ENCODE results near the gene HIPK2.

Gene HIPK2

DNA sequence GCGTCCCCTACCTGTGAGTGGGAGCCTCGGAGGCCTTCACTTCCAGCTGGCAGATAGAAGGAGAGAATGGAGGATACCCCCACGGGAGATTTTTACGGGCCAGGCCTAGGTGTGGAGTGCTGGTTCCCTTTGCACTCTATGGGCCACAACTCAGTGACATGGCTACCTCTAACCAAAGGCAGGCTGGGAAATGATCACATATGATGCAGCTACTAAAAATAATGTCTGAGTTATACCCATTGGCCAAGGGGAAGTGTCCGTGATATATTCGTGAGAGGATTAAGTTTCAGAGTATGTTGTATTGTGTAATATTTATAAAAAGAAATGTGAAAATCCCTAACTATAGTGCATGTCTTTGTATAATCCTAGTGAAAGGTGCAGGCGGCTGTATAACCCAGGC, 13.5 kb upstream of the HIPK2 start:
- in situ Hi-C loops (cut with MboI; ENCODE audit: low pct_unique_long_range_greater_than_20kb, low sequenced_read_pairs), result no loop called here
- no peak for DNase-seq

DNA sequence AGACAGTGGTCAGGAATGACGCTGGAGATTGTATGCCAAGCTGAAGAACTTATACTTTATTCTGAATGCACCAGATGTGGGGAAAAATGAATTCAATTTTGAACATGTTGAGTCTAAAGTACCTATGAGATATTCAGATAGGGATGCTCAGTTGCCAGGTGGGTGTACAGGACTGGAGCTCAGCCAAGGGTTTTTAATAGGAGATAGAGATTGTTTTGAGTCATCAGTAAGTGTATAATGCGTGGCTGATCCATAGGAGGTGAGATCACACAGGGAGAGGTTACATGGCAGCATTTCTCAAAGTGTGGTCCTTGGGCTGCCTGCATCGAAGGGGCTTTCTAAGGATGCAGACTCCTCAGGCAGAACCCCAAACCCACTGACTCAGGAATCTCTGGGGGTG, 6.8 kb upstream of the HIPK2 start:
- no peak for DNase-seq
- in situ Hi-C loops (cut with MboI; ENCODE audit: low pct_unique_long_range_greater_than_20kb, low sequenced_read_pairs), result no loop called here

DNA sequence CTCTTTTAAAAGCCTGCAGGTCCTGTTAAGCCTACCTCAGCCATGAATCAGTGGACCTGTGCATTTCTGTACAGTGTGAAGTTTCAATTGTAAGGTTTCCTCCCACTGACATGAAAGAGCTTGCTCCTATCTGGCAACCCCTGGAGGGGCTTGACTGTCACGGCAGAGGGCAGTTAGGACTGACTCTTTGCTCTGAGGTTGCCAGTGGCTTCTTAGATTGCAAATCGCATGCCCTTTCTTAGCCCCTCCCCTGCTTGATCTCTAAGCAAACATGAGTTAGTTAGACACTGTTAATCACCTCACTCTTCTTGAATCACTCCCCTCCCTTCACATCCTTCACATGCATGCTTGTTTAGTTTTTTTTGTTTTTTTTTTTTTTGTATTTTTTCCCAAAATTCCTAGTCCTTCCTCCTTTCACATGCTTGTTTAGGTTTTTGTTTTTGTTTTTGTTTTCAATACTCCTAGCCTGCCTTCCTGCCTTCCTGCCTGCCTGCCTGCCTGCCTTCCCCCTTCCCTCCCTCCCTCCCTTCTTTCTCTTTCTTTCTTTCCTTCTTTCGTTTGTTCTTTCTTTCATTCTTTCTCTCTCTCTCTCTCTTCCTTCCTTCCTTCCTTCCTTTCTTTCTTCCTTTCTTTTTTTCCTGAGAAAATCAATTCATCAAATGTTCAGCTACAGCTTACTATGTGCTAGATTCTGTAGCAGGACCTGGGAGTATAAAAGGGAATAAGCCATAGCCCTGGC, 6.0 kb upstream of the HIPK2 start:
- no peak for DNase-seq
- in situ Hi-C loops (cut with MboI; ENCODE audit: low pct_unique_long_range_greater_than_20kb, low sequenced_read_pairs), result no loop called here

DNA sequence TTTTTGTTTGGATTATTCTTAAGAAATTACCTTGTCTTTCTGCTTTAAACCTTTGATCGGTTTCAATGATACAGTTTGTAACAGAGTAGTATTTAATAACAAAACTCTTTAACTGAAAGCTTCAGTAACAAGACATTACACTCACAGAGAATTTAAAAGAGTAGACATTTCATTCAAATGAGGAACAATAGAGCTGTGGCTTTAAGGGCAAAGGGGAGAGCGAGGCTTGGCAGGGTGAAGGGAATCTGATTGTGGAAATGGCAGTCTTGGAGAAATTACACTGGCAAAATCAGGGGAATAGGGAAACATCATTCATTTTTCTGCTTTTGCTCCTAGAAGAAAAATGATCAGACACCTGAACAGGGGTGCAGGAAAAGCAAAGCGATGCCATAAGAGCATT, 5.1 kb upstream of the HIPK2 start:
- DNase-seq, result no peak
- in situ Hi-C loops (cut with MboI; ENCODE audit: low pct_unique_long_range_greater_than_20kb, low sequenced_read_pairs), result no loop called here

DNA sequence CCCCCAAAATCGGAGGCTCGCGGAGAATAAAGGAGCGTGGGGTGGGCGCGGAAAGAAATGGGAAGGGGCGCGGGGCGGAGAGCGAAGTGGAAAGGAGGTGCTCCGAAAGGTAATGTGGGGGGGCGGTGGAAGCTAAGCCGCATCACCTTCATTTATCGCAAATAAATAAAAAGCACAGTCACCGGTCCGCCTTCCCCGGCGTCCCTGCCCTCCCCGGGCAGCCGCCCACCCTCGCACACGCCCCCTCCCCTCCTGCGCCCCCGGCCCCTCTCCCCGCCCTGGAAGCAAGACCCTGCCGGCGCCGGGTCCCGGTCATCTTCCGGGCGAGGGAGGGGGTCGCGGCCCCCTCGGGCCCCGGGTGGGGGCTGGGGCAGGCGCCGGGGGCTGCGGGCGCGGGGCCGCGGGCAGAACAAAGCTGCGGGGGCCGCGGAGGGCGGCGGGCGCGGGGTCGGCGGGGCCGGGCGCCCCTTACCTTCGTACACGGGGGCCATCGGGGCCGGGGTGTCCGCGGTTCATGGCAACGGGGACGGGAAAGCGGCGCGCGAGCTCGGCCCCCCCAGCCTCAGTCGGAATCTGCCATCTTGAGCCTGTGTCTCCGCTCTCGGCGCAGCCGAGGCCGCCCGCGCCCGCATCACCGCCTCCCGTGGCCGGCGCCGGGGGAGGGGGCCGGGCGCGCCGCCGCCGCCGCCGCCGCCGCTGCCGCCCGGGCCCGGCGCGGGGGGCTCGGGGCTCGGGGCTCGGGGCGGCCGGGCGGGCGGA, 486 bp downstream of the HIPK2 start:
- no peak for DNase-seq
- in situ Hi-C loops (cut with MboI; ENCODE audit: low pct_unique_long_range_greater_than_20kb, low sequenced_read_pairs), result no loop called here

DNA sequence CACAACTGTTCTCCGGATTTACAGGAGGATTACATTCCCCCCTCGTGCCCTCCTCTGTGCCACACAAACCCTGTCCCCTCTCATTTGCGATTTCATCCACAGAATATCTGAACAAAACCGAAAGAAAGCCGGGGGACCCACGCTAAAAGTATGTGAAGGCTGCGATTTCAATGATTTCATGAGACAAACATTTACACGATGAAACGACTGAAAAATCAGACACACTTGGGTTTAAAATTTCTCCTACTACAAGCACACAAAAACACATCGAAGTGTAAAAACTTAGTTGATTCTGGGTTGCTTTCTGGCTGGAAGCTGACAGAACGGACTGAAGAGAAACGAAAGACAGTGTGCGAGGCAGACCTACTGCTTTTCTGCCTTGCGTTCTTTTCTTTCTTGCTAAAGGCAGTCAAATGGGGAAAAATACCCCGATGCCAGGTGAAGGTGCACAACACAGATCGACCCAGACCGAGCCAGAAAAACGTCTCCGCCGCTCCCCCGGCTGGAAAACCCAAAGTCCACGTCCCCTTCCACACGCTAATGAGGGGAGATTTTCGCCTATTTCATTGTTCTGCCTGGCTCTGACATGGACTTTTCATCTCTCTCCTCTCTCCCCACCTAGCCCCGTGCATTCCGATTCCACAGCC, 1.2 kb downstream of the HIPK2 start:
- peak; percentile 57 for DNase-seq

DNA sequence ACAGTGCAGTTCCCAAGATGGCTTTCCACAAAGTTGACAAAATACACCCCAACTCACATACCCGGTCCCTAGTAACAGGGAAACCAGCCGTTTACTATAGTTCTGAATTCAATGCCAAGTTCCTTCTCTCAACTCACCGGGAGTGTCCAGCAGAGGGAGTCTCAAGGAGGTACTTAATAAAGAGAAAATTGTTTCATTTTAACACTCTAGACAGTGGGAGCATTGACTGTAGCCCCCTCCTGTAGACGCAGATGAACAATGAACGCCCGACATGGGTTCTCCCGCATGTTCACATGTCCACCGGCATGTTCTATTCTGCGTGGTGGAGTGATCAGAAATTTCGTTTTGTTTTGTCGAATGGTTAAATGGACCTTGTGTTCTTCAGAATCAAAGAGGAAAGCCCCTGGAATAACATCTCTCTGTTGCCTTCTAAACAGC, 1.9 kb downstream of the HIPK2 start:
- peak; percentile 79 for DNase-seq
- in situ Hi-C loops (cut with MboI; ENCODE audit: low pct_unique_long_range_greater_than_20kb, low sequenced_read_pairs), result no loop called here

More for the DNA sequence above, 1.2 kb downstream of the HIPK2 start:
- in situ Hi-C loops (cut with MboI; ENCODE audit: low pct_unique_long_range_greater_than_20kb, low sequenced_read_pairs), result no loop called here

DNA sequence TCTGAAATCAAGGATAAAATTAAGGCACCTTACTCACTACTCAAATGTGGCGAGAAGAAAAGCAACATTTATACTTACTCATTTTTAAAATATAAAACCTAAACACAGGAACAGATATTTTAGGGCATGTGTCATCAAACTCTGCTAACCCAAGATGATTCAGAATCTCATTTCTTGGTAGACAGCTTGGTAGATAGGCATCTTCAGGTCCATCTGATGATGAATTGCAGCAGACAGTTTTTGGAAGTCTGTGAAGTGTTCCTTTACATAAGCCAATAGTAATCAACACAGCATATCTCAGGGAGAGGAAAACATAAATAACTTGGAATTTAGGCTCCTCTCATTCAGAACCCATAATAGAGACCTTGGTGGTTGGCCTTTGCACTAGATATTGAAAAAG, 3.4 kb downstream of the HIPK2 start:
- in situ Hi-C loops (cut with MboI; ENCODE audit: low pct_unique_long_range_greater_than_20kb, low sequenced_read_pairs), result no loop called here
- no peak for DNase-seq

DNA sequence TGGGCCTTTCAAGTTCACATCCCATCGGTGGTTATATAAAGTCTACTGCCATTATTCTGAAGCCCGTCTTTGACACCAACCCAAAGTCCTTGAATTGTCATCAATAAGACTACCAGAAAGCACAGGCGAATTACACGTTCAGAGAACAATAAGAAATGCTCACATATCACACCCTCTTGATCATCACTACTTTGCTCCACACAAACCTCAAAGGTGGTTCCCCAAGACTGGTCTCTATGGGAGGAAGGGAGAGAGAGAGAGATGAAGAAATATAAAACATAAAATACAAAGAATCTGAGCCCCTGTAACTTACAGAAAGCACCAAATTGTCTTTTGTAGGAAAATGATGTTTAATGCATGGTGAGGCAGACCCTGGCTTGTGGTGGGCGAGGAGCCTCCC, 4.4 kb downstream of the HIPK2 start:
- in situ Hi-C loops (cut with MboI; ENCODE audit: low pct_unique_long_range_greater_than_20kb, low sequenced_read_pairs), result no loop called here
- no peak for DNase-seq

DNA sequence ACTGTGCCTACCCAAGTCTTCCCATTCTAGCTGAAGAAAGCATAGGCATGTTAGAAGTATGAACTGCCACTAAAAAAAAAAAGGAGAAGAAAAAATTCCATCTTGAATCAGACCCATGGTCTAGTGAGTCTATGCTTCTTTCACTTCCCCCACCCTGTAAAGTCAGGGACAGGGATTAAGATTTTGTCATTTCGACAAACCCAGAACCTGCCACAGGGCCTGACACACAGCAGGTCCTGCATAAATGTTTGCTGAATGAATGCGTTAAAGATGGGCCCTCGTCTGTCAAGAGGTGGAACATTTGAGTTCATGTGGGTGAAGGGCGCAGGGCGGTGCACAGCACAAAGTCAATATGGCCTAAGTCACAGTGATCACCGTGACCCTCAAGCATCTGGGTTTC, 4.9 kb downstream of the HIPK2 start:
- in situ Hi-C loops (cut with MboI; ENCODE audit: low pct_unique_long_range_greater_than_20kb, low sequenced_read_pairs), result no loop called here
- no peak for DNase-seq

DNA sequence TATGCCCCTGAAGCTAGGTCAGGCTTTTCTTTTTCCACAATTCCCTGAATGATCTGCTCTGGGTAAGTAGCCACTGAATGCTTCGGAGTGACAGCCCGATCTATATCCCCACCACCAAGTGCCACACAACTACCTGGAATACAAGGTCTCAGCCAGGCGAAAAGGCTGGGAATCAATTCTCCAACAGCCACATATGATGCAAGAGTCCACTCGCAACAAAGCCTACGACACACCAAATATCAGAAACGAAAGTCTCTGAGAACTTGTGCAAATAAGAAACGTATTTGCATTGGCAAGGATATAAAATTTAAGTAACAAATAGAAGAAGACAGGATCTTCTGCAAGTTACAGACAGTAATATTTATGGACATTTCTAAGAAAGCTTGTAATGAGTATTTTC, 5.7 kb downstream of the HIPK2 start:
- in situ Hi-C loops (cut with MboI; ENCODE audit: low pct_unique_long_range_greater_than_20kb, low sequenced_read_pairs), result no loop called here

DNA sequence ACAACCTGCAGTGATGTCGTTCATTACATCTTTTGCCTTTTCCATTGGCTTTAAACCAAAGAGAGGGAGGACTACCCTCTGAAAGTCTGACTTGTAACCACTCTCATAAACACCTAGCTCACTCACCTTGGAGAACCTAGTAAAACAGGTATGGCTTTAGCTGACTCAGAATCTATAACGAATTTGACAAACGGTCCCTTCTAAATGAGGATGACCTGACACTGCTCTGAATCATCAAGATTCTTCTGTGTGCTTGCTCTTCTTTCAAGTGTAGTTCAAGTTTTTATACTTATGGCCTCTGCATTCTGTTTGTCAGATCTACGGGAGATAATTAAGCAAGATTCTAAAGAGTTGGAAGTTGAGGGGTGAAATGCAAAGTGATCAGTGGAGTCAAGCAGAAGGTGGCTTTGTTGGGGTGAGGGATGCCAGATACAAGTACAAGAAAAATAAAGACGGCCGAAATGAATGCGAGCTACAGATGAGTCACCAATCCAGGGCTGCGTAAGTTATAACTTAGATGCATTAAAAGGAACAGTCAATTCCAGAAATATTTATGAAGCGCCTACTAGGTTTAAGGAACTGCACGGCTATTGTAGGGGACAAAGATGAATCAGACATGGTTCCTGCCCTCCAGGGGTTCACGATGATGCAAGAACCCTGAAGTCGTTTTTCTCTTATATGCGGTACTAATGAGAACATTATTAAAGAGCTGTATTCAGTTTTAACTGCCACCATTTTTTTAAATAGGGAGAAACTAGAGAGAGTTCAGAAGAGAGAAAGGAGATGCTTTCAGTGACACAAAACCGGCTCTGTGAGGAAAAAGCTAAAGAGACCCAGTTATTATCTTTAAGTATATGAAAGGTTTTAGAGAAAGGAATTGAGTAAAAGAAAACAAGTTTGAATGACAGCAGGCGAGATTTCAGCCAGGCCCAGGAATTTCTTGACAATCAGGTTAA, 6.5 kb downstream of the HIPK2 start:
- DNase-seq, result no peak
- in situ Hi-C loops (cut with MboI; ENCODE audit: low pct_unique_long_range_greater_than_20kb, low sequenced_read_pairs), result no loop called here

More for the DNA sequence above, 5.7 kb downstream of the HIPK2 start:
- DNase-seq, result no peak

DNA sequence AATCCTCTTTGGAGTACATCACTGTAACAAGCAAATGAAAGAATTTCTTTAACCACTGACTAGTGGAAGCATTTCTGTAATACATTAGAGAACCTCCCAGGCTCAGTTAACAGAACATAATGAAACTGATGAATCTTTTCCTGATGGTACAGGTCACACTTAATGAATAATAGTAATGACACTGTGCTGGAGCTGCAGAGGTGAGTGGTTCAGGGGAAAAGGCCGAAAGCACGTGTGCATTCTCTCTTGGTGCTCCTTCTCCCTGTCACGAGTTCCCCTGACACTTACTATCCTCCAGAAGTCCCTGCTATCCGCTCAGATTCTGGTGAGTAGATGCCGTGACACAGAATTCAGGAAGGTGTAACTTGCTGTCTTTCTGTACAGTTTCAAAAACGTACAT, 8.0 kb downstream of the HIPK2 start:
- in situ Hi-C loops (cut with MboI; ENCODE audit: low pct_unique_long_range_greater_than_20kb, low sequenced_read_pairs), result no loop called here
- DNase-seq, result no peak

DNA sequence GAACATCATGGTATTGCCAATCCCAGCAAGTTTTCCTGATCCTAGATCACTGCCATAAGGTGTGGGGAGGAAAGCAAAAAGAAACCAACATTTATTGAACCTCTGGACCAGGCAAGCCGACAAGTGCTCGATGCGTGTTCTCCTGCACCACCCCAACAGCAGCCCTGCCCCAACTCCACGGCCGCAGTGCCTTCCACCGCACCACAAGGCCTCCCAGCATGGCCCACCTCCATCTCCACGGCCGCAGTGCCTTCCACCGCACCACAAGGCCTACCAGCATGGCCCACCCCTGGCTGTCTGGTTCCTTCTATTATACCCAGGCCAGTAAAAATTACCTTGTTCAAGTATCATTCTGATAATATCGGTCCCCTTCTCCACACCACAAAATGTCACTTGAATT, 8.7 kb downstream of the HIPK2 start:
- in situ Hi-C loops (cut with MboI; ENCODE audit: low pct_unique_long_range_greater_than_20kb, low sequenced_read_pairs), result no loop called here
- no peak for DNase-seq

DNA sequence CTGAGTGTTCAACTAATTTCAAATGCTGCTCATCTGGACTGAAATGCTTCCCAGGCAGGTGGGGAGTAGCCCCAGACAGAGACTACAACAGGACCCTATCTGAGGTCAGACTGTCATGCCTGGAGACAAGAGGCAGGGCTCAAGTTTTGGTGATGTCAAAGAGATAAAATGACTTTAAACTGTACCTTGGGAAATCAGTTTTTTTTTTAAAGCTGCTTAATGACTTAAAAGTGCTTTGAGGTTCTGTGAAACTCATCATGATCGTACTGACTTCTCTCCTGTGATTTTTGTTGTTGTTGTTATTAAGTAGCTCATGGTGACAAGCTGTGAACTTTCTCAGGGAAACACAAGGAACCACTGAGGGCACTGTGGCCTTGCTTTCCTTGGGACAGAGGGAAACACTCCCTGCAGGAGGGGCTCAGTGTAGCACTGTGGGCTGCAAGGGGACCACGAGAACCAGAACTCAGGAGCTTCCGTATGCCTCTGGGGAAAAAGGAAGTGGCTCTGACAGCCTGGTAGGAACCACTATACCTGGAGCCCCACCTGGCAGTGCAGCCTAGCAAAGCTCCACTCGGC, 9.5 kb downstream of the HIPK2 start:
- in situ Hi-C loops (cut with MboI; ENCODE audit: low pct_unique_long_range_greater_than_20kb, low sequenced_read_pairs), result no loop called here
- no peak for DNase-seq

DNA sequence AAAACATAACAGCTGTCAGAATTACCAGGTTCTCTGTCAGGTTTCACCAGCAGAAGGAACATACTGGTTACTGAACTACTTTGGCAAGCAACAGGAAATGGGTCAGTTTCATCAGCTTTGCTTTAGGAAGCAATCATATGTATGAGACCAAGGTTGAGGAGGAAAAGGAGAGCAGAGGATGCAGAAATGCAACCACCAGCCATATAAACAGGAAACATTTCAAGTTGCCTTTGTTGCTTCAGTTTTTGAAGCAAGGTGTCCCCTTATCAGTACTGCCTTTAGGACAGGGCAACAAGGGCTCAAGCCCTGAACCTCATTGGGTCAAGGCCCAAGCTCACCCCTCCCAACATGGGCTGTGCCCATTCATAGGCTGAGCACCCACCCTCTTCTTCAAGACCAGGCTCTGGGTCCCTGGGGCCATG, 10.2 kb downstream of the HIPK2 start:
- in situ Hi-C loops (cut with MboI; ENCODE audit: low pct_unique_long_range_greater_than_20kb, low sequenced_read_pairs), result no loop called here
- DNase-seq, result peak; percentile 48

DNA sequence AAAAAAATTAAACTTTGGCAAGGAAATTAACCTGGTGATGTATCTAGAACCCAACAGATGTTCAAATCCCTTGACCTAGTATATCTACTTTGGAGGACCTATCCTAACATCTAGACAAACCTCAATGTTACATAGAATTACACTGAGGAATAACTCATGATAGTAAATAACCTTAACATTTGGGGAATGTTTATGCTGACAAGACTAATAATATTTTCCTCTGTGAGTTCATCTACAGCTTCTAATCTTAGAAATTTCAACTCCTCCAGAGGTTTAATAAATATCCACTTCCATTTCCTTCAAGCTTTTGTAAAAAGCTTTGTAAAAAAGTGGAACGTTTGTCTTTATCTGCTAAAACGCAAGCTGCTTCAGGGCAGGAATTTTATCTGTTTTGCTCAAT, 12.7 kb downstream of the HIPK2 start:
- no peak for DNase-seq
- in situ Hi-C loops (cut with MboI; ENCODE audit: low pct_unique_long_range_greater_than_20kb, low sequenced_read_pairs), result no loop called here

DNA sequence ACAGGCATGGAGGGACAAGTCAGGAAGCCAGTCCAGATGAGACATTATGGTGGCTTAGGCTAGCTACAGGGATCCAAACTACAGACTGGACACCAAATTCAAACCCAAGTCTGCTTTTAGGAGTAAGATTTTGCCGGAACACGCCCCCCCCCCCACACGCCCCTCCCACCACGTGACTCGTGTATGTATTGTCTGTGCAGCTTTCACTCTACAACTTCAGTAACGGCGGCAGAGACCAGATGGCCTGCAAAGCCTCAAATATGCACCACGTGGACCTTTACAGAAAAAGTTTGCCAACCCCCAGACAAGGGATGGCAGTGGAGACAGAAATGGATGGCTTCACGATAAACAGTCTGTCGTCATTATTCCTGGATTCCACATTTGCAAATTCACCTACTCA, 14.5 kb downstream of the HIPK2 start:
- in situ Hi-C loops (cut with MboI; ENCODE audit: low pct_unique_long_range_greater_than_20kb, low sequenced_read_pairs), result no loop called here
- no peak for DNase-seq

DNA sequence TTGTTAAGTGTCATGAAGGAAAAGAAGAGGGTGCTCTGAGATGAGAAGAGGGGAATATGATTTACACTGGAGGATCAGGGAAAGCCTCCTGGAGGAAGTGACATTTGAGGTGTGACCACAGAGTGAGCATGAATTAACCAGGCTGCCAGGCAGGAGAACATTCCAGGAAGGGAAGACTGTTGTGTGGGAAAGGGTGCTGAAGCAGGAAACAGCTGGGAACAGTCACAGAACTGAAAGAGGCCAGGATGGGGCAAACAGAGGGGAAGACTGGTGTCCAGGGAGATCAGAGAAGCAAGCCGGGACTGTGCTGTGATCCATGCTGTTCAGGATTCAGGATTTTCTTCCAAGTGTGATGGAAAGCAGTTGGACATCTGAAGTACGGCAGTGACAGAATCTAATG, 14.9 kb downstream of the HIPK2 start:
- DNase-seq, result no peak

More for the DNA sequence above, 14.9 kb downstream of the HIPK2 start:
- in situ Hi-C loops (cut with MboI; ENCODE audit: low pct_unique_long_range_greater_than_20kb, low sequenced_read_pairs), result no loop called here
